GM13976 (cell line): ENCODE measurements around the gene DMWD.

Experiments used
- DNase-seq: peaks from one replicate; pipeline ENCODE4 v3.0.0; 2012; ENCODE audit warnings: low spot score
- in situ Hi-C: fragments of 300-500 bp; cut with MboI; formaldehyde crosslinking; loops from one replicate; pipeline ENCODE4 v1.12.0; 2022; ENCODE audit warnings: low sequenced_read_pairs, mixed read lengths, inconsistent platforms; ENCODE audit not compliant: unreplicated experiment
- TF ChIP-seq, protein P1 (sequence below): IDR thresholded peaks from 2 replicates; pipeline ENCODE4 v1.5.1; 2012; ENCODE audit warnings: borderline replicate concordance, mild to moderate bottlenecking; ENCODE audit not compliant: insufficient read depth; ENCODE audit errors: extremely low read depth, missing control alignments, control extremely low read depth

Gene DMWD

GRCh38 chr19:45826934-45827333, 34.3 kb upstream of the DMWD start:
- in situ Hi-C loops = no loop called here
- no peak for DNase-seq
- TF ChIP-seq, protein P1, sequence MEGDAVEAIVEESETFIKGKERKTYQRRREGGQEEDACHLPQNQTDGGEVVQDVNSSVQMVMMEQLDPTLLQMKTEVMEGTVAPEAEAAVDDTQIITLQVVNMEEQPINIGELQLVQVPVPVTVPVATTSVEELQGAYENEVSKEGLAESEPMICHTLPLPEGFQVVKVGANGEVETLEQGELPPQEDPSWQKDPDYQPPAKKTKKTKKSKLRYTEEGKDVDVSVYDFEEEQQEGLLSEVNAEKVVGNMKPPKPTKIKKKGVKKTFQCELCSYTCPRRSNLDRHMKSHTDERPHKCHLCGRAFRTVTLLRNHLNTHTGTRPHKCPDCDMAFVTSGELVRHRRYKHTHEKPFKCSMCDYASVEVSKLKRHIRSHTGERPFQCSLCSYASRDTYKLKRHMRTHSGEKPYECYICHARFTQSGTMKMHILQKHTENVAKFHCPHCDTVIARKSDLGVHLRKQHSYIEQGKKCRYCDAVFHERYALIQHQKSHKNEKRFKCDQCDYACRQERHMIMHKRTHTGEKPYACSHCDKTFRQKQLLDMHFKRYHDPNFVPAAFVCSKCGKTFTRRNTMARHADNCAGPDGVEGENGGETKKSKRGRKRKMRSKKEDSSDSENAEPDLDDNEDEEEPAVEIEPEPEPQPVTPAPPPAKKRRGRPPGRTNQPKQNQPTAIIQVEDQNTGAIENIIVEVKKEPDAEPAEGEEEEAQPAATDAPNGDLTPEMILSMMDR = no peak

DNA sequence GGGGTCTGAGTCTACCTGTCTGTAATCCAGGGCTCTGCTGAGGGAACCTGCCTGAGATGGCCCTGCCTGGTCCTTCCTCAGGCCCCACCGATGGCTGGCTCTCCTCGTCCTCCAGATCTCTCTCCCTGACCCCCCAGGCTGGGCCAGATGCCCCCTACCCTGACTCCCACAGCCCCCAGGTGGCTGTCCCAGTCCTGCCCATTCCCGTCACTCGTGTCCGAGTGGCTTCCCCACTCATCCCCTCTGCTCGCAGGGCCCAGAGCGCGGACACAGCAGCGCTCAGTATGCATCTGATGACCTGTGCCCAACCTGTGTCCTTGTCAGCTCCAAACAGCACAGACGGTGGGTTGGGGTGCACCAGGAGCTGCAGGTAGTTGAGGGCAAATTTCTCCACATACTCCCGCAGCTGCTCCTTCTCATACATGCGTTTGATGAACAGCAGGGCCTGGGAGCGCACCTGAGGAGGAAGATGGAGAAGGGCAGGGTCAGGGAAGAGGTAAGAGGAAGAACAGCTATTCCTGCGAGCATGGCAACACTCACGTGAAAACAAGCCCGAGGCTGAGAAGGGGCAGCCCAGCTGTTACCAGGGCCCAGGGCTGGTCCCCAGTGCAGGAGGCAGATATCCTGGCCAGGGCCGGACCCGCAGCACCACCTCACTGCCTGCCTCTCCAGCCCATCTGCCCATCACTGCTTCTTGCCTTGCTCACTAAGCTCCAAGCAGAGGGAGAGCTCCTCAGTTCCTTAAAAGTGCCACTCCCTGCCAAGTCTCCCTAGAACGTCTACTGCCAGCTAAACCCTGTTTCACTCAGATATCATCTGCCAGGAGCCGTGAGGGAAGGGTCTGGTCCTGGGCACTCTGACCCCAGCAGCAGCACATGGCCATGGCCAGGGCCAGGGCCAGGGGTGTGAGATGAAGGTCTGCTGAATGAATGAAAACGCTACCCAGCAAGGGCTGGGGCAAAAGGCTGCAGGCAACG, 33.6 kb upstream of the DMWD start:
- in situ Hi-C loops = no loop called here
- no peak for DNase-seq
- TF ChIP-seq, protein P1 = no peak

- DNase-seq = no peak
- in situ Hi-C loops = no loop called here
- TF ChIP-seq, protein P1 = no peak
These were observed 32.6 kb upstream of the DMWD start for GRCh38 chr19:45825263-45825605.

DNA sequence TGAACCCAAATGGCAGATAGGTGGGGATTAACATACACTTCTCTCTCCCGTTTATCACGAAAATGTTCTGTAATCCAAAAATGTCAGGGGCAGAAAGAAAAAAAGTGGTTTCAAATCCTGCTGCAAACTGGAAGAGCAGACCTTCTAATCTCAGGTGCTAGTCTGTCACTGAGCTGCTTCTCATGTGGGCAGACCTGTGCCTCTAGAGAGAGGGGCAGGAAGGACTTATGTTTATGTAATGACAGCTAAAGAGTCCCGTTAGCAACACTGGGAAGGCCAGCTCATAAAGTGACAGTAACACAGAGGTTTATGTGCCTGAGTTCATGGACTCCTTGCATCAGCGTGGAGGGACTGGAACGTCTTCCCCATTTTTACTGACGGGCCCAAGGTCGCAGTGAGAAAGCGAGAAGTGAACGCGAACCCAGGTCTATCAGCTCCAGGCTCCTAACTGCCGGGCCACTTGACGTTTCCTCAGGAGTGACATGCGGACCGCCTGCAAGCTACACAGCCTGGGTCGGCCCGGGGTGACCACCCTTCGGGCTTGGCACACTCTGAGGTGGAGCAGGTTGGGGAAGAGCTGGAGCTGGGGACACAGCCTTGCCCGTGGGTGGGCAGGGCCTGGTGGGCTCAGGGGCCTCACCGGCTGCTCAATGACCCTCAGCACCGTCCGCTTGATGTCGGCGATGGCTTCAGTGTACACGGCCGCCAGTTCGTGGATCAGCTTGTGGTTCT, 32.1 kb upstream of the DMWD start:
- TF ChIP-seq, protein P1 = no peak
- in situ Hi-C loops = no loop called here
- no peak for DNase-seq

GRCh38 chr19:45824041-45824471, 31.4 kb upstream of the DMWD start:
- no peak for DNase-seq
- in situ Hi-C loops = no loop called here
- TF ChIP-seq, protein P1 = no peak

GRCh38 chr19:45823182-45823581, 30.5 kb upstream of the DMWD start:
- in situ Hi-C loops = no loop called here
- TF ChIP-seq, protein P1 = no peak
- DNase-seq = no peak
